ENCODE results near the gene ZP1.

DNA sequence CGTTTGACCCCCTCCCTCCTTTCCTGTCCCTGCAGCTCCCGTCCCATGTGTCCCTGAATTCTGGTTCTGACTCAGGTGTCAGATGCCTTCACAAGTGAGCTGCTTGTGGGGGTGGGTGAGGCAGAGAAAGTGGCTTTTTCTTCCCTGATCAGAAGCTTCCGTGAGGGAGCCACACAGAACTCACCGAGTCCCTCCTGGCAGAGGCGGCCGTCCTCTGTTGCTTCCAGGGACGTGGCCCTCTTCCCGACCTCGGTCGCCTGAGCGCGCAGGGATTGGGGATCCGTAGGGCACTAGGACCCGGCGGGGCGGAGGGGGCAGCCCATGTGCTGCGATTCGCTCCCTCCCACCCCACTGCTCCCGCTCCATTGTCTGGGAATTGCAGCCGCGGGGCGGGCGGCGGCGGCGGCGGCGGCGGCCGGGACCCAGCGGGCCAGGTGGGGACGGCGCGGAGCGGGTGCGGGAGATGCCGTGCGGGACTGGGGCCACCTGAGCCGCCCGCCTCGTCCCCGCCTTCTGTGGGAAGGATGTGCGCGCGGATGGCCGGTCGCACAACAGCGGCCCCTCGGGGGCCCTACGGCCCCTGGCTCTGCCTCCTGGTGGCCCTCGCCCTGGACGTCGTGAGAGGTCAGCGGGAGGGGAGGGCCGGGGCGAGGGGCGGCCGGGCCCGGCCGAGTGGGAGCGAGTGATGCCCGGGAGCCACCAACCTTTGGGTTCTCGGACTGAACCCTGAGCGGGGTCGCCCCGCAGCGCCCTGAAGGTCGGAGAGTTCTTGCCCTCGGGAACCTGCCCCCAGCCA is 57.0 kb downstream of the ZP1 start, which contains the start of gene TMEM132A:
- TF ChIP-seq CTCF (IDR thresholded peaks at IDR 0.05) (no peak), POLR2A (IDR thresholded peaks at IDR 0.05) (no peak)

Measured in testis (tissue), 2 donors.